AG04450 (cell line): ENCODE measurements around the gene CD2. TPM values are rescaled to one million over a fixed set of nuclear protein-coding genes. Genes with fewer than 3 reads are reported as not detected.
A peak's percentile ranks its signal among the peaks of the same experiment; 100 is the strongest.

Experiments used
- CTCF ChIA-PET: fragments of 300-600, 350-600 bp; formaldehyde crosslinking; extraction: SDS; loops from one replicate; lab custom pipeline; 2022; ENCODE audit warnings: antibody characterized with exemption, inconsistent platforms; lab: Charles Lee
- POLR2A ChIA-PET: fragments of 350-600 bp; formaldehyde crosslinking; extraction: SDS; loops from one replicate; lab custom pipeline; 2021; ENCODE audit warnings: antibody characterized with exemption, inconsistent platforms; lab: Yijun Ruan, JAX
- DNase-seq: peaks from one replicate; pipeline ENCODE4 v3.0.0-alpha.2; 2011; ENCODE audit warnings: low read depth, low spot score
- H3K27ac ChIP-seq: one replicate; pipeline ENCODE4 v1.5.1; 2012; ENCODE audit warnings: low read depth, low read length, control low read depth
- H3K27me3 ChIP-seq: one replicate; pipeline ENCODE4 v1.6.0; 2012; ENCODE audit warnings: low read length; ENCODE audit not compliant: control insufficient read depth, insufficient read depth
- H3K4me3 ChIP-seq: 2 replicates; pipeline ENCODE4 v1.5.1; 2011; ENCODE audit warnings: mild to moderate bottlenecking, low read depth, low read length, control low read depth
- H3K9me3 ChIP-seq: 2 replicates; pipeline ENCODE4 v1.5.1; 2012; ENCODE audit warnings: low read length; ENCODE audit not compliant: control insufficient read depth, insufficient read depth
- polyA plus RNA-seq: library from polyadenylated mRNA; depleted of rRNA; stranded (reverse); fragments of >200 nt; gene quantifications from 2 replicates; pipeline ENCODE4 v1.2.3, GENCODE V29; 2011
- TF ChIP-seq, protein P1 (sequence below): IDR thresholded peaks from 2 replicates; pipeline ENCODE4 v1.5.1; 2011; ENCODE audit warnings: low read depth, low read length, control low read depth, inconsistent platforms

The CD2 gene
- polyA plus RNA-seq, 1 experiment = not detected

DNA sequence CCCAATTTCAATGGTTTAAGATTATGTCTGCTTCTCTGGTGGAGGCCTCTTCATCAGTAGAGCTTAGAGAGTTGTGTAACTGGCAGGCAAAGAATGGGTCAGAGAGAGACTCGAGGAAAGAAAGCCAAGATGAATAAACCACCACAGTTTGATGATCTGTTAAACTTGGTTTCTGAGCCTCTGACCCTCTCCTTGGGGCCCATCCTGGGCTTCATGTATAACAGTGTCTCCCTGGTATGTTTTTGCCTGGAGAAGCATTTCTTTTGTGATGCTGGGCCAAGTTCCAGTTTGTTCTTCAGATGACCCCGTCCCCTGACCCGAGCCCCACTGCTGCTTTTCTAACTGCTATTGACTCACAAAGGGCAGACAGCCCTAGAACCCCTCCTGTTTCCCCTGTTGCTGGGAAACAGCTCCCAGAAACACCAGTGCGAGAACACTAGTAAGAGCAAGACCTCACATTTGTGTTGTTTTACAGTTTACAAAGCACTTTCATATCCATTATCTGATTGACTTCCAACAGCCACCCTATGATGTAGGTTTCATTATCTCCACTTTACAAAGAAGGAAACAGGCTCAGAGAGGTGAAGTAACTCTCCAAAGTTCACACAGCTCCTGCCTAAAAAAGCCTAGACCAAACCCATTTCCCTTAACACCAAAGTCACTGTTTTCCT, 9.0 kb downstream of the CD2 start:
- no peaks in the 10 kb centered on the region; the same call in 1 of the 2 replicates for H3K9me3 ChIP-seq
- H3K27me3 ChIP-seq = no peaks in the 10 kb centered on the region
- POLR2A ChIA-PET = no interaction called here
- CTCF ChIA-PET = interaction anchor here (1.8 kb wide), 1 partner anchor 25 kb away, joined by 6 read pairs; no protein-coding TSS in a partner anchor
- no peak overlapping the region for H3K27ac ChIP-seq
- DNase-seq = no peak
- TF ChIP-seq, protein P1, sequence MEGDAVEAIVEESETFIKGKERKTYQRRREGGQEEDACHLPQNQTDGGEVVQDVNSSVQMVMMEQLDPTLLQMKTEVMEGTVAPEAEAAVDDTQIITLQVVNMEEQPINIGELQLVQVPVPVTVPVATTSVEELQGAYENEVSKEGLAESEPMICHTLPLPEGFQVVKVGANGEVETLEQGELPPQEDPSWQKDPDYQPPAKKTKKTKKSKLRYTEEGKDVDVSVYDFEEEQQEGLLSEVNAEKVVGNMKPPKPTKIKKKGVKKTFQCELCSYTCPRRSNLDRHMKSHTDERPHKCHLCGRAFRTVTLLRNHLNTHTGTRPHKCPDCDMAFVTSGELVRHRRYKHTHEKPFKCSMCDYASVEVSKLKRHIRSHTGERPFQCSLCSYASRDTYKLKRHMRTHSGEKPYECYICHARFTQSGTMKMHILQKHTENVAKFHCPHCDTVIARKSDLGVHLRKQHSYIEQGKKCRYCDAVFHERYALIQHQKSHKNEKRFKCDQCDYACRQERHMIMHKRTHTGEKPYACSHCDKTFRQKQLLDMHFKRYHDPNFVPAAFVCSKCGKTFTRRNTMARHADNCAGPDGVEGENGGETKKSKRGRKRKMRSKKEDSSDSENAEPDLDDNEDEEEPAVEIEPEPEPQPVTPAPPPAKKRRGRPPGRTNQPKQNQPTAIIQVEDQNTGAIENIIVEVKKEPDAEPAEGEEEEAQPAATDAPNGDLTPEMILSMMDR = no peak
- no peak overlapping the region for H3K4me3 ChIP-seq

- Histone ChIP-seq H3K27ac (no peak overlapping the region), H3K9me3 (no peaks in the 10 kb centered on the region; the same call in 1 of the 2 replicates), H3K27me3 (no peaks in the 10 kb centered on the region), H3K4me3 (no peak overlapping the region)
- TF ChIP-seq, protein P1 = peak; percentile 44
- CTCF ChIA-PET = interaction anchor here (0.6 to 1.8 kb wide), 5 partner anchors 26 to 297 kb away, joined by 3 to 6 read pairs (median 3); partner anchors contain the start of gene TTF2
- POLR2A ChIA-PET = no interaction called here
- DNase-seq = no peak
Measured at GRCh38 chr1:116763787-116764465, 9.7 kb downstream of the CD2 start.

GRCh38 chr1:116764466-116764898, 10.3 kb downstream of the CD2 start:
- H3K27me3 ChIP-seq = no peaks in the 10 kb centered on the region
- H3K4me3 ChIP-seq = no peak overlapping the region
- TF ChIP-seq, protein P1 = no peak
- H3K9me3 ChIP-seq = no peaks in the 10 kb centered on the region; the same call in 1 of the 2 replicates
- no peak for DNase-seq
- ChIA-PET CTCF (interaction anchor here (0.6 to 1.8 kb wide), 5 partner anchors 26 to 296 kb away, joined by 3 to 6 read pairs (median 3); partner anchors contain the start of gene TTF2), POLR2A (no interaction called here)
- H3K27ac ChIP-seq = no peak overlapping the region

DNA sequence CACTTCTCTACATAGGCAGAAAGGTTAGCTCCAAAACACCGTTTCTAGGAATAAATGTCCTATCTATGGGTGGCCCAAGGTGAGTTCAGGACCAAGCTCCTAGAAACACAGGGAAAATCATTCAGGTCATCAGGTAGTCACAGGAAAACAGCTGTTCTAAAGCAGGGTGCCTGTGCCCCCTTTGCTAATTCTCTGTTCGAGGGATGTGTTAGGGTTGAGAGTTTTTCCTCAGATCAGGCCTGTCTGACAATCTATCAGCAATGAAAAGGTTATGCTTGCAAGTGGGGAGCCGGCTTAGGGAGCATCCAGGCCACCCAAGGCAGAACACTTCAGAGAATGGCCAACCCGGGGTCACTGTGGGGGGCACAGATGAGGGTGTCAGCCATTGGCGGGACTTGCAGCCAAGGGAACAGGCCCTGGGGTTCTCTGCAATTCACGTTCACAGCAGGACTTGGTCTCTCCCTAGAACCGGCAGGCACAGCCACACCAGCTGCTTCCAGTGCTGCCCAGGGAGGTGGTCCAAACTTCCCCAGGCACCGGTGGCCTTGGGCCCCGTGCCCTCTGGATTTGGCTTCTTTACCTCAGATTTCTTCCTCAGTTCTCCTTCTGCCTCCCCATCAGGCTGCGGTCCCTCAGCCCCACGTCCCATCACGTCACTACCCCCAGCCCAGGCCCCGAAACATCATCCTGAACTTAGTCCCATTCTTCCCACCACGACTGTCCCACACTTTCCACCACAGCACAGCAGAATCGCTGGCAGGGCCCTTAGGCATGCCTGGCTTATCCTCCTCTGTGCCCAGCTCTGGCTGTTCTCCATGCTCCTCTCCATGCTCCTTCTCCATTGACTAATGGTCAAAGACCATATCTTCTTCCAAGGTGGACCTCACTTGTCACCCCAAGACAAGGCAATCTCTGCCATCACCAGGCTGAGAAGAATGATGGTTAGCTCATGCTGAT, 11.0 kb downstream of the CD2 start:
- H3K9me3 ChIP-seq = no peaks in the 10 kb centered on the region; the same call in 1 of the 2 replicates
- ChIA-PET POLR2A (no interaction called here), CTCF (interaction anchor here (0.8 to 1.1 kb wide), 3 partner anchors 39 to 295 kb away, joined by 3 to 5 read pairs (median 3); partner anchors contain the start of gene TTF2)
- TF ChIP-seq, protein P1 = no peak
- H3K27ac ChIP-seq = no peak overlapping the region
- no peak for DNase-seq
- no peak overlapping the region for H3K4me3 ChIP-seq
- no peaks in the 10 kb centered on the region for H3K27me3 ChIP-seq
